Keratinocyte (primary cell): ENCODE results near the gene KRT9. TPM values are rescaled to one million over a fixed set of nuclear protein-coding genes. Genes with fewer than 3 reads are reported as not detected.

ENCODE experiments used
- DNase-seq: peaks from one replicate; pipeline ENCODE4 v3.0.0-alpha.2; 2011; ENCODE audit warnings: low read depth, missing footprints, low spot score
- FAIRE-seq: peaks from 2 replicates; lab custom pipeline; 2011; peaks lifted over from hg19 to GRCh38; lab: Jason Lieb, UNC
- H2AFZ ChIP-seq: 2 replicates; pipeline ENCODE4 v1.6.0; 2012; ENCODE audit warnings: low read length, control low read depth, inconsistent platforms; ENCODE audit not compliant: control insufficient read depth
- H3K27ac ChIP-seq: 2 replicates; pipeline ENCODE4 v1.5.1; 2011; ENCODE audit warnings: low read length; ENCODE audit not compliant: control insufficient read depth, insufficient read depth
- H3K27me3 ChIP-seq: 3 replicates; pipeline ENCODE4 v1.6.0; 2011; ENCODE audit warnings: low read length; ENCODE audit not compliant: control insufficient read depth, insufficient read depth; ENCODE audit errors: extremely low read depth
- H3K36me3 ChIP-seq, 2 experiments: 2 replicates in 1 of 2; 3 replicates in 1 of 2; pipeline ENCODE4 v1.5.1; 2011; ENCODE audit warnings: low read length in 2 of 2, mild to moderate bottlenecking in 1 of 2; ENCODE audit not compliant: control insufficient read depth in 2 of 2, insufficient read depth in 2 of 2; ENCODE audit errors: extremely low read depth in 1 of 2
- H3K4me1 ChIP-seq: 3 replicates; pipeline ENCODE4 v1.5.1; 2011; ENCODE audit warnings: low read length; ENCODE audit not compliant: control insufficient read depth, insufficient read depth; ENCODE audit errors: extremely low read depth
- H3K4me2 ChIP-seq: 3 replicates; pipeline ENCODE4 v1.6.0; 2011; ENCODE audit warnings: low read depth, low read length; ENCODE audit not compliant: control insufficient read depth, insufficient read depth; ENCODE audit errors: extremely low read depth
- H3K4me3 ChIP-seq, 3 experiments: fragments of 200-600 bp in 1 of 3; sonication (generic) in 1 of 3; 2 replicates in 2 of 3; 3 replicates in 1 of 3; pipeline ENCODE4 v1.5.1; 2011 to 2016; ENCODE audit warnings: low read length in 3 of 3, mild to moderate bottlenecking in 3 of 3, control low read depth in 2 of 3, inconsistent platforms in 1 of 3, low read depth in 1 of 3, mixed read lengths in 1 of 3, mixed run types in 1 of 3, moderate library complexity in 1 of 3; ENCODE audit not compliant: control insufficient read depth in 2 of 3, insufficient read depth in 2 of 3; ENCODE audit errors: extremely low read depth in 1 of 3
- H3K79me2 ChIP-seq: 2 replicates; pipeline ENCODE4 v1.6.0; 2012; ENCODE audit warnings: low read length; ENCODE audit not compliant: control insufficient read depth, insufficient read depth
- H3K9ac ChIP-seq: 3 replicates; pipeline ENCODE4 v1.6.0; 2011; ENCODE audit warnings: low read length; ENCODE audit not compliant: control insufficient read depth, insufficient read depth; ENCODE audit errors: extremely low read depth
- H3K9me1 ChIP-seq: 3 replicates; pipeline ENCODE4 v1.6.0; 2011; ENCODE audit warnings: low read length; ENCODE audit not compliant: control insufficient read depth, insufficient read depth; ENCODE audit errors: extremely low read depth
- H3K9me3 ChIP-seq: 2 replicates; pipeline ENCODE4 v1.5.1; 2012; ENCODE audit warnings: low read depth, low read length; ENCODE audit not compliant: control insufficient read depth
- H4K20me1 ChIP-seq: 3 replicates; pipeline ENCODE4 v1.6.0; 2011; ENCODE audit warnings: low read length; ENCODE audit not compliant: control insufficient read depth, insufficient read depth; ENCODE audit errors: extremely low read depth
- EZH2 ChIP-seq: IDR thresholded peaks from one replicate; pipeline ENCODE4 v1.6.1; 2012; ENCODE audit warnings: inconsistent platforms, mild to moderate bottlenecking, low read length, moderate library complexity
- dilution Hi-C: fragments of 300-500 bp; cut with MboI; formaldehyde crosslinking; loops from one replicate; pipeline ENCODE4 v1.7.0; 2020; ENCODE audit warnings: low sequenced_read_pairs; ENCODE audit not compliant: extremely low pct_ligation_motif_present
- polyA plus RNA-seq, 5 experiments: library from polyadenylated mRNA; depleted of rRNA in 3 of 5; stranded (reverse) in 3 of 5; stranded (forward) in 1 of 5; unstranded in 1 of 5; fragments of >200 nt; gene quantifications; 1 replicate in 1 of 5; 2 replicates in 3 of 5; 3 replicates in 1 of 5; pipeline versions ENCODE4 v1.2.1 to v1.2.3, GENCODE V29; 2011 to 2012; ENCODE audit warnings: missing spikeins in 2 of 5, low read depth in 1 of 5, low replicate concordance in 1 of 5
- TF ChIP-seq, protein P1 (sequence below), 3 experiments: IDR thresholded peaks in 1 of 3; conservative IDR thresholded peaks in 1 of 3; optimal IDR thresholded peaks in 1 of 3; 2 replicates in 2 of 3; 3 replicates in 1 of 3; pipeline versions ENCODE3 to v1.5.1; 2011; ENCODE audit warnings: low read length in 3 of 3, mild to moderate bottlenecking in 3 of 3, moderate library complexity in 2 of 3, control low read depth in 1 of 3, inconsistent platforms in 1 of 3; ENCODE audit not compliant: insufficient read depth in 2 of 3; ENCODE audit errors: extremely low read depth in 1 of 3

Gene KRT9
- polyA plus RNA-seq, 1 donor (not counting 4 experiments of a cell fraction or from before 2014, with no cell fraction given): 1.6 TPM

- no peak overlapping the region for H3K4me2 ChIP-seq
- no peak overlapping the region for H2AFZ ChIP-seq
- dilution Hi-C loops: no loop called here
- no peak overlapping the region for H3K27ac ChIP-seq
- DNase-seq (no peak), FAIRE-seq (peak; percentile 82)
- no peaks in the 10 kb centered on the region for H4K20me1 ChIP-seq
- no peaks in the 10 kb centered on the region for H3K36me3 ChIP-seq
- no peak overlapping the region for H3K4me3 ChIP-seq
- no peak overlapping the region for H3K9ac ChIP-seq
- no peaks in the 10 kb centered on the region for H3K79me2 ChIP-seq
- TF ChIP-seq, protein P1, sequence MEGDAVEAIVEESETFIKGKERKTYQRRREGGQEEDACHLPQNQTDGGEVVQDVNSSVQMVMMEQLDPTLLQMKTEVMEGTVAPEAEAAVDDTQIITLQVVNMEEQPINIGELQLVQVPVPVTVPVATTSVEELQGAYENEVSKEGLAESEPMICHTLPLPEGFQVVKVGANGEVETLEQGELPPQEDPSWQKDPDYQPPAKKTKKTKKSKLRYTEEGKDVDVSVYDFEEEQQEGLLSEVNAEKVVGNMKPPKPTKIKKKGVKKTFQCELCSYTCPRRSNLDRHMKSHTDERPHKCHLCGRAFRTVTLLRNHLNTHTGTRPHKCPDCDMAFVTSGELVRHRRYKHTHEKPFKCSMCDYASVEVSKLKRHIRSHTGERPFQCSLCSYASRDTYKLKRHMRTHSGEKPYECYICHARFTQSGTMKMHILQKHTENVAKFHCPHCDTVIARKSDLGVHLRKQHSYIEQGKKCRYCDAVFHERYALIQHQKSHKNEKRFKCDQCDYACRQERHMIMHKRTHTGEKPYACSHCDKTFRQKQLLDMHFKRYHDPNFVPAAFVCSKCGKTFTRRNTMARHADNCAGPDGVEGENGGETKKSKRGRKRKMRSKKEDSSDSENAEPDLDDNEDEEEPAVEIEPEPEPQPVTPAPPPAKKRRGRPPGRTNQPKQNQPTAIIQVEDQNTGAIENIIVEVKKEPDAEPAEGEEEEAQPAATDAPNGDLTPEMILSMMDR (optimal IDR thresholded peaks at IDR 0.05 in 1 of 3, IDR thresholded peaks at IDR 0.05 in 1 of 3, conservative IDR thresholded peaks at IDR 0.05 in 1 of 3; ENCODE audit: extremely low read depth in 1 of 3, insufficient read depth in 2 of 3, low read length in 3 of 3): no peak
- no peak for TF ChIP-seq EZH2
- H3K9me3 ChIP-seq: no peaks in the 10 kb centered on the region
- peaks cover 43% of the 10 kb centered on the region for H3K4me1 ChIP-seq
- no peaks in the 10 kb centered on the region for H3K27me3 ChIP-seq
- H3K9me1 ChIP-seq: no peaks in the 10 kb centered on the region
Measured at GRCh38 chr17:41553176-41553575, 18.7 kb downstream of the KRT9 start.

GRCh38 chr17:41552455-41552854 lies 19.4 kb downstream of the KRT9 start:
- no peaks in the 10 kb centered on the region for H3K36me3 ChIP-seq
- no peak overlapping the region for H3K4me3 ChIP-seq
- H3K9me1 ChIP-seq: no peaks in the 10 kb centered on the region
- H3K27me3 ChIP-seq: no peaks in the 10 kb centered on the region
- TF ChIP-seq, protein P1 (optimal IDR thresholded peaks at IDR 0.05 in 1 of 3, IDR thresholded peaks at IDR 0.05 in 1 of 3, conservative IDR thresholded peaks at IDR 0.05 in 1 of 3; ENCODE audit: extremely low read depth in 1 of 3, insufficient read depth in 2 of 3, low read length in 3 of 3): no peak
- TF ChIP-seq EZH2: no peak
- H4K20me1 ChIP-seq: no peaks in the 10 kb centered on the region
- dilution Hi-C loops: no loop called here
- no peaks in the 10 kb centered on the region for H3K79me2 ChIP-seq
- FAIRE-seq (no peak), DNase-seq (no peak)
- H3K9me3 ChIP-seq: no peaks in the 10 kb centered on the region
- no peak overlapping the region for H3K27ac ChIP-seq
- no peak overlapping the region for H3K9ac ChIP-seq
- H2AFZ ChIP-seq: no peak overlapping the region
- H3K4me2 ChIP-seq: no peak overlapping the region
- H3K4me1 ChIP-seq: peaks cover 49% of the 10 kb centered on the region
